CD4-positive, alpha-beta T cell treated with Interleukin-12 subunit alpha and Interleukin-12 subunit beta, for 1 hour (primary cell): ENCODE results near the gene SULF2.

Experiments
- DNase-seq: peaks from one replicate; pipeline ENCODE4 v3.0.0-alpha.2; 2020

SULF2 gene

GRCh38 chr20:47642118-47642517, 143.2 kb downstream of the SULF2 start:
- no peak for DNase-seq

- DNase-seq, result no peak
Observed at GRCh38 chr20:47638851-47639250, 146.4 kb downstream of the SULF2 start.

GRCh38 chr20:47635256-47635655, 150.0 kb downstream of the SULF2 start:
- DNase-seq, result no peak

DNA sequence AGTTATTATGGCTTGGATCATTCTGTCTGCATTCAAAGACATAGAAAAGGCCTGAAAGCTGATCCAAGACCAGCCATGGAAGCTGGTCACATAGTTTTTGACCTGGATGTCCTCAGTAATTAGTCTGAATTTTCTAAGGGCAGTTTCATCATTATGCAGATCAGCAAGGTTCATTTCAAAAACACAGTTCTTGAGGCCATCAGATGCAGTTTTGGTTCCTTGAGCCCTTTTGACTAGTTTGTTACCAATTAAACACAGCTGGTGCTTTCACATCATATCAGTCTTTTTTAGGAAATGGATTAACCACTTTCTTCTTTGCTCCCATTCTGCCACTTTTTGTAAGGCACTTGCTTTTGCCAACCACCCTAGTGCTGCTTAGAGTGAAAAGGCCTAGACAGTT, 154.2 kb downstream of the SULF2 start:
- DNase-seq, result no peak

- DNase-seq, result no peak
Observed at GRCh38 chr20:47629907-47630306, 155.4 kb downstream of the SULF2 start.

- DNase-seq, result no peak
Observed at GRCh38 chr20:47627540-47627939, 157.7 kb downstream of the SULF2 start.

GRCh38 chr20:47623206-47623605, 162.1 kb downstream of the SULF2 start:
- no peak for DNase-seq

DNA sequence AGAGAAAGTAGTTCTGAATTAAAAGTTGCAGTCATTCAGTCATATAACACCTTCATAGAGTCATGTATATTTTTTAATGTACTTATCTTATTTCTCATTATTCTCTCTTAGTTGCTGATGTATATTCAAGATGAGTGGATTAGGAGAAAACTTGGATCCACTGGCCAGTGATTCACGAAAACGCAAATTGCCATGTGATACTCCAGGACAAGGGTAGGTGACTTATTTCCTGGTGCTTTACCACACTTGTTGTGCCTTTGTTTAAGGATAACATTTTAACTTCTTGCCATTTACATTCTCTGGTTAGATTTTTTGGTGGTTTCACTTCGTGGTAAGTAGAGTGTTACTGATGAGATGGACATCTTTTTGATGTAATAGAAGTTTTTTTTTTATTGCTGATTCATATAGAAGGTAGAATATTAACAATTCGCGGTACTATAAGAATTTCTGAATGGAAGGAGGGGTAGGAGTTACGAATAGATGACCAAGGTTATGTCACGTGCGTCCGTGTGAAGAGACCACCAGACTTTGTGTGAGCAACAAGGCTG, 163.1 kb downstream of the SULF2 start:
- no peak for DNase-seq

DNA sequence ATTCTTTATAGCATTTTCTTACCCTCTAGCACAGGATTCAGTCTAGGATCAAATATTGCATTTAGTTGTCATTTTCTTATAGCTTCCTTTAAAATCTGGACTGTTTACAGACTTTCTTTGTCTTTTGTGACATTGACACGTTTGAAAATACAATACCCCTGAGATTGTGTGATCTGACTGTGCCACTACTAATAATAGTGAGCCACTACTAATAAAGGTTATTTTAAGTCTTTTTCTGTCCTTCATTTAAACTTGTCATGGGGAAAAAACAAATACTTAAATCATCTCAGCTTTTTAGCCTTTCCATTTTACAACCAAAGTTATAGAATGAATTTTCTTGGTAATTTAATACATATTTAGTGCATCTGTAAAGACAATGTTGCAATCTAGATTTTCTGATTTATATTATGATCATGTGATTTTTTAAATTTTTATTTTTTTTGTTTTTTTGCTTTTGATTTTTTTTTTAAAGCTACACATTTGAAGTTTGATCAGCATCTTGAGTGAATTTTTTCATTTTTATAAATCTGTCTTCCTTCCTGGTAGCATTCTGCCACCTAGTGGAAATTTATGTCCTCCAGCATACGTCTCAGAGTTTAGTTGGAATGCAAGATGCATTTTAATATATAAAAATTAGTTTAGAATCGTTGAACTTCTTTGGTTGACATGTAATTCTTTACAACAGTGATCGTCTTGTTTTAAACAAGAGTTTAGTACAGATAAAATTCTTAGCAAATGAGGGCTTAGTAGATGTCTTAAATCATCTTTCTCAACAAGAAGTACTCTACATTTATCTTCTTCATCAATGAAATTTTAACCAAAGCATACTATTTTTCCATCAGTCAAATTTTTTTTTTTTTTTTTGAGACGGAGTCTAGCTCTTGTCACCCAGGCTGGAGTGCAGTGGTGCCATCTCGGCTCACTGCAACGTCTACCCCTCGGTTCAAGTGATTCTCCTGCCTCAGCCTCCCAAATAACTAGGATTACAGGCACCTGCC, 164.2 kb downstream of the SULF2 start:
- peak; percentile 60 for DNase-seq

- DNase-seq, result no peak
Observed at GRCh38 chr20:47618479-47618878, 166.8 kb downstream of the SULF2 start.

DNA sequence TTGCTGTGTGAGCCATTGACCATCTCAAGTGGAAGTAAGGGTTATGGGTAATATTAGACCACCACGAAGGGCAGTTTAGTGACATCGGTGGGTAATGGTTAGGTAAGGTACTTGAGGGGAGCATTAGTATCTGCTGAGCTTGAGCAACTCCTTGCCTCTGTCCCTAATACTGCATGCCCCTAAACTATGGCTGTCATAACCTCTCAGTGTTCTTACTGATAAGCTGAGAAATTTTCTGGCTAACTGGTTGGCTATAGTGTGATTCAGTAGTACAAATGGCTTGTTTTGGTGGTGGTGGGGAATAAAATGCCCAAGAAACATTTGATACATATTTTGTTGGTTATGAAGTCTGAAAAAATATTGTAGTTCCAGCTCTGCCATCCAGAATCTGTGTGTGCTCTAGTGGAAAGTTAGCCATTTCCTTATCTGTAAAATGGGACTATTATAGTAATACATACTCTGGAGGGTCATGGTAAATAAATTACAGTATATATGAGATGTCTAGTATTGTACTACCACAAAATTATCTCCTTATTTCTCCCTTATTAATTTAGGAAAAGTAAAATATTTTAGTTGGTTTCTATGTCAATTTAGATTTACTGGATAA, 170.5 kb downstream of the SULF2 start:
- no peak for DNase-seq

DNA sequence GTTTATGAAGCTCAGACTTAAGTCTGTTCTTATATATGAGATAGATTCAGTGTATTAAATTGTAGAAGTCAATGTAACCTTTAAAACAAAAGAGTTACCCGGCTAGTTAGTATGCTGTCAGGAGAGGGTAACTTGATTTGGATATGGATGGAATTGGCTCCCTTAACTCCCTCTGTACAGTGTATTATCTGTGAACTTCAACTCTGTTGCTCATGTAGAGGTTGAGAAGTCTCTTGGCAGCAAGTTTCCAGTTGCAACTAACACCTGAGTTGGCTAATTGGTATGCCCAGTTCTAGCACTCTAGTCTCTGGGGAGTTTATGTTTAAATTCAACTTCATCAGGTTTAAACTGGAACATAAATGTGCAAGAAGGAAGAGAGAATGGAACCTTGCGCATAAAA, 172.6 kb downstream of the SULF2 start:
- DNase-seq, result no peak

GRCh38 chr20:47611785-47612184, 173.5 kb downstream of the SULF2 start:
- no peak for DNase-seq

- DNase-seq, result peak; percentile 31
Observed at GRCh38 chr20:47610945-47611250, 174.4 kb downstream of the SULF2 start.

- peak; percentile 58 for DNase-seq
Observed at GRCh38 chr20:47610247-47610944, 174.9 kb downstream of the SULF2 start.

DNA sequence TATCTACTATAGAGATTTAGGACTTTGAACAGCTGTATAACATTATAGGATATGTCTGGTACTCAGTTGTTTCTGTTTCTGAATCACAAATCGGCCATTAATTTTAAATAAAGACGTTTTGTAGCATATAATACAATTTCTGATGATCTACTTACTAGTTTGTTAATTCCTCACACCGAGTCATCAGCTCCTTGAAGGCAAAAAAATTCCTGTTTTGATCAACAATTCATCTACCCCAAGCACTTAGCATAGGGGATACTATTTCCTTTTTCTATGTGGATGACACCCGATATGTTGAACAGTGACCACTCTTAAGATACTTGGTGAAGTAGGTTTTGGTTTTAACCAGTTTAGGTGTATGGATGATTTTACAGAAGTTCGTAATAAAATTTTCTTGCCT, 176.3 kb downstream of the SULF2 start:
- DNase-seq, result no peak
